Neural cell (in vitro differentiated cells): ENCODE data around the gene KLHL3. TPM values are rescaled to one million over a fixed set of nuclear protein-coding genes. Genes with fewer than 3 reads are reported as not detected.

Experiments
- H2AFZ ChIP-seq: fragments of 200-600, 300-800 bp; sonication (generic), shearing (Covaris generic); 2 replicates; pipeline ENCODE4 v1.6.0; 2014; ENCODE audit warnings: low read depth, mild to moderate bottlenecking, antibody characterized with exemption, low read length, moderate library complexity
- H3F3A ChIP-seq: fragments of 200-600 bp; shearing (Covaris generic); 2 replicates; pipeline ENCODE4 v1.6.1; 2016; ENCODE audit warnings: mild to moderate bottlenecking, moderate library complexity, mixed read lengths, antibody characterized with exemption, low read length; ENCODE audit not compliant: insufficient read depth, poor library complexity, severe bottlenecking
- H3K27ac ChIP-seq: fragments of 200-600, 300-800 bp; sonication (generic), shearing (Covaris generic); 2 replicates; pipeline ENCODE4 v1.5.1; 2014; ENCODE audit warnings: mild to moderate bottlenecking, low read length, moderate library complexity
- H3K27me3 ChIP-seq: fragments of 300-800, 200-600 bp; sonication (generic), shearing (Covaris generic); 2 replicates; pipeline ENCODE4 v1.6.0; 2014; ENCODE audit warnings: mild to moderate bottlenecking, low read depth, low read length, moderate library complexity; ENCODE audit not compliant: insufficient read depth
- H3K36me3 ChIP-seq: fragments of 300-800, 200-600 bp; sonication (generic), shearing (Covaris generic); 2 replicates; pipeline ENCODE4 v1.5.1; 2014; ENCODE audit warnings: mild to moderate bottlenecking, antibody characterized with exemption, low read length, moderate library complexity; ENCODE audit not compliant: insufficient read depth
- H3K4me2 ChIP-seq: fragments of 300-800, 200-600 bp; sonication (generic), shearing (Covaris generic); 2 replicates; pipeline ENCODE4 v1.6.0; 2014; ENCODE audit warnings: mild to moderate bottlenecking, low read length
- H3K4me3 ChIP-seq: fragments of 300-800, 200-600 bp; sonication (generic), shearing (Covaris generic); 2 replicates; pipeline ENCODE4 v1.5.1; 2014; ENCODE audit warnings: mild to moderate bottlenecking, low read length, moderate library complexity
- H3K79me2 ChIP-seq: fragments of 200-600 bp; shearing (Covaris generic); replicated peaks from 2 replicates; pipeline ENCODE4 v1.6.0; 2014; ENCODE audit warnings: mild to moderate bottlenecking, low read length, moderate library complexity; ENCODE audit not compliant: insufficient read depth
- H3K9ac ChIP-seq: fragments of 300-800, 200-600 bp; sonication (generic), shearing (Covaris generic); 2 replicates; pipeline ENCODE4 v1.6.1; 2016; ENCODE audit warnings: mild to moderate bottlenecking, low read length, mixed read lengths
- H3K9me2 ChIP-seq: fragments of 200-600 bp; shearing (Covaris generic); 2 replicates; pipeline ENCODE4 v1.6.1; 2016; ENCODE audit warnings: mild to moderate bottlenecking, low read length, mixed read lengths; ENCODE audit not compliant: insufficient read depth
- H3K9me3 ChIP-seq: fragments of 200-600, 300-800 bp; sonication (generic), shearing (Covaris generic); 2 replicates; pipeline ENCODE4 v1.6.1; 2016; ENCODE audit warnings: mild to moderate bottlenecking, mixed run types, low read length, moderate library complexity, mixed read lengths
- H4K20me1 ChIP-seq: fragments of 200-600 bp; shearing (Covaris generic); 2 replicates; pipeline ENCODE4 v1.6.1; 2016; ENCODE audit warnings: mild to moderate bottlenecking, mixed run types; ENCODE audit not compliant: insufficient read depth
- EP300 ChIP-seq: fragments of 450-650 bp; conservative IDR thresholded peaks from 2 replicates; pipeline ENCODE4 v1.6.1; 2014; ENCODE audit warnings: antibody characterized with exemption, mild to moderate bottlenecking, moderate library complexity; ENCODE audit not compliant: poor library complexity, severe bottlenecking
- EZH2 ChIP-seq: fragments of 200-600, 300-800 bp; shearing (Covaris generic), sonication (generic); IDR thresholded peaks from 2 replicates; pipeline ENCODE4 v1.6.1; 2014; ENCODE audit warnings: antibody characterized with exemption, low read length, borderline replicate concordance, mild to moderate bottlenecking; ENCODE audit not compliant: insufficient read depth, poor library complexity, severe bottlenecking
- MXI1 ChIP-seq: fragments of 450-650 bp; conservative IDR thresholded peaks from 2 replicates; pipeline ENCODE4 v1.6.1; 2014; ENCODE audit warnings: antibody characterized with exemption, mild to moderate bottlenecking; ENCODE audit not compliant: poor library complexity, severe bottlenecking
- POLR2AphosphoS5 ChIP-seq: IDR thresholded peaks from 2 replicates; pipeline ENCODE4 v1.6.1; 2012
- RAD21 ChIP-seq: fragments of 450-650 bp; conservative IDR thresholded peaks from 2 replicates; pipeline ENCODE4 v1.6.1; 2014; ENCODE audit warnings: antibody characterized with exemption, mild to moderate bottlenecking, moderate library complexity
- SMC3 ChIP-seq: fragments of 450-650 bp; conservative IDR thresholded peaks from 2 replicates; pipeline ENCODE4 v1.6.1; 2014; ENCODE audit warnings: antibody characterized with exemption, mild to moderate bottlenecking, moderate library complexity; ENCODE audit not compliant: poor library complexity
- TAF1 ChIP-seq: IDR thresholded peaks from 2 replicates; pipeline ENCODE4 v1.6.1; 2012; ENCODE audit warnings: low read depth
- polyA plus RNA-seq: library from polyadenylated mRNA; depleted of rRNA; stranded (reverse); fragments of >200 nt; gene quantifications from 2 replicates; pipeline ENCODE4 v1.2.3, GENCODE V29; 2014
- TF ChIP-seq, protein P1 (sequence below): fragments of 450-650 bp; IDR thresholded peaks from 2 replicates; pipeline ENCODE4 v1.5.1; 2014; ENCODE audit warnings: antibody characterized with exemption, mild to moderate bottlenecking, moderate library complexity; ENCODE audit not compliant: poor library complexity, severe bottlenecking
- TF ChIP-seq, protein P2 (sequence below): IDR thresholded peaks from 2 replicates; pipeline ENCODE4 v1.6.1; 2012; ENCODE audit warnings: borderline replicate concordance

KLHL3 gene
- polyA plus RNA-seq, 1 donor from 2014 or later, result 12.9 TPM

DNA sequence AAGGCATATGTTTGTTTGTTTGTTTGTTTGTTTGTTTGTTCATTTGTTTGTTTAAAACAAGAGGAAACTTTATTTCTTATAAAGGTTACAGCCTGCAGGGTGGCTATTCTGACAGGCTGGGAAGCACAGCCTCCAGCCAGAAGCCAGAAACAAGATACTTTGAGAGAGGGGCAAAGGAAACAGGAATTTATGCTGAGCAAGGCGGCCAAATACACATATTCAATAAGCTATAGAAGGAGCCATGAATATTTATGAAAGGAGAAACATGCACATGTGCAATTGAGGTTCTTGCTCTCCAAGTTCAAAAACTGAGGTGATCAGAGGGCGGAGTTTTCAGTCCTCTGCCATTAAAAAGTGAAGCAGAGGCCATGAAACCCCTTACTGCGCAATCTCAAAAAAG lies 19.6 kb downstream of the KLHL3 start:
- Histone ChIP-seq H3K9me3 (no peaks in the 10 kb centered on the region), H3K9me2 (no peaks in the 10 kb centered on the region), H3K27ac (no peak overlapping the region), H3K79me2 (no peaks in the 10 kb centered on the region), H3K36me3 (no peaks in the 10 kb centered on the region), H3K9ac (no peak overlapping the region), H2AFZ (no peak overlapping the region), H3K4me2 (no peak overlapping the region), H4K20me1 (no peaks in the 10 kb centered on the region), H3K4me3 (no peak overlapping the region), H3F3A (no peaks in the 10 kb centered on the region), H3K27me3 (no peaks in the 10 kb centered on the region)
- TF ChIP-seq, protein P1, sequence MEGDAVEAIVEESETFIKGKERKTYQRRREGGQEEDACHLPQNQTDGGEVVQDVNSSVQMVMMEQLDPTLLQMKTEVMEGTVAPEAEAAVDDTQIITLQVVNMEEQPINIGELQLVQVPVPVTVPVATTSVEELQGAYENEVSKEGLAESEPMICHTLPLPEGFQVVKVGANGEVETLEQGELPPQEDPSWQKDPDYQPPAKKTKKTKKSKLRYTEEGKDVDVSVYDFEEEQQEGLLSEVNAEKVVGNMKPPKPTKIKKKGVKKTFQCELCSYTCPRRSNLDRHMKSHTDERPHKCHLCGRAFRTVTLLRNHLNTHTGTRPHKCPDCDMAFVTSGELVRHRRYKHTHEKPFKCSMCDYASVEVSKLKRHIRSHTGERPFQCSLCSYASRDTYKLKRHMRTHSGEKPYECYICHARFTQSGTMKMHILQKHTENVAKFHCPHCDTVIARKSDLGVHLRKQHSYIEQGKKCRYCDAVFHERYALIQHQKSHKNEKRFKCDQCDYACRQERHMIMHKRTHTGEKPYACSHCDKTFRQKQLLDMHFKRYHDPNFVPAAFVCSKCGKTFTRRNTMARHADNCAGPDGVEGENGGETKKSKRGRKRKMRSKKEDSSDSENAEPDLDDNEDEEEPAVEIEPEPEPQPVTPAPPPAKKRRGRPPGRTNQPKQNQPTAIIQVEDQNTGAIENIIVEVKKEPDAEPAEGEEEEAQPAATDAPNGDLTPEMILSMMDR, result no peak
- TF ChIP-seq EZH2 (no peak), POLR2AphosphoS5 (no peak), SMC3 (no peak), MXI1 (no peak), EP300 (no peak), RAD21 (no peak), TAF1 (no peak)
- TF ChIP-seq, protein P2, sequence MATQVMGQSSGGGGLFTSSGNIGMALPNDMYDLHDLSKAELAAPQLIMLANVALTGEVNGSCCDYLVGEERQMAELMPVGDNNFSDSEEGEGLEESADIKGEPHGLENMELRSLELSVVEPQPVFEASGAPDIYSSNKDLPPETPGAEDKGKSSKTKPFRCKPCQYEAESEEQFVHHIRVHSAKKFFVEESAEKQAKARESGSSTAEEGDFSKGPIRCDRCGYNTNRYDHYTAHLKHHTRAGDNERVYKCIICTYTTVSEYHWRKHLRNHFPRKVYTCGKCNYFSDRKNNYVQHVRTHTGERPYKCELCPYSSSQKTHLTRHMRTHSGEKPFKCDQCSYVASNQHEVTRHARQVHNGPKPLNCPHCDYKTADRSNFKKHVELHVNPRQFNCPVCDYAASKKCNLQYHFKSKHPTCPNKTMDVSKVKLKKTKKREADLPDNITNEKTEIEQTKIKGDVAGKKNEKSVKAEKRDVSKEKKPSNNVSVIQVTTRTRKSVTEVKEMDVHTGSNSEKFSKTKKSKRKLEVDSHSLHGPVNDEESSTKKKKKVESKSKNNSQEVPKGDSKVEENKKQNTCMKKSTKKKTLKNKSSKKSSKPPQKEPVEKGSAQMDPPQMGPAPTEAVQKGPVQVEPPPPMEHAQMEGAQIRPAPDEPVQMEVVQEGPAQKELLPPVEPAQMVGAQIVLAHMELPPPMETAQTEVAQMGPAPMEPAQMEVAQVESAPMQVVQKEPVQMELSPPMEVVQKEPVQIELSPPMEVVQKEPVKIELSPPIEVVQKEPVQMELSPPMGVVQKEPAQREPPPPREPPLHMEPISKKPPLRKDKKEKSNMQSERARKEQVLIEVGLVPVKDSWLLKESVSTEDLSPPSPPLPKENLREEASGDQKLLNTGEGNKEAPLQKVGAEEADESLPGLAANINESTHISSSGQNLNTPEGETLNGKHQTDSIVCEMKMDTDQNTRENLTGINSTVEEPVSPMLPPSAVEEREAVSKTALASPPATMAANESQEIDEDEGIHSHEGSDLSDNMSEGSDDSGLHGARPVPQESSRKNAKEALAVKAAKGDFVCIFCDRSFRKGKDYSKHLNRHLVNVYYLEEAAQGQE, result no peak

DNA sequence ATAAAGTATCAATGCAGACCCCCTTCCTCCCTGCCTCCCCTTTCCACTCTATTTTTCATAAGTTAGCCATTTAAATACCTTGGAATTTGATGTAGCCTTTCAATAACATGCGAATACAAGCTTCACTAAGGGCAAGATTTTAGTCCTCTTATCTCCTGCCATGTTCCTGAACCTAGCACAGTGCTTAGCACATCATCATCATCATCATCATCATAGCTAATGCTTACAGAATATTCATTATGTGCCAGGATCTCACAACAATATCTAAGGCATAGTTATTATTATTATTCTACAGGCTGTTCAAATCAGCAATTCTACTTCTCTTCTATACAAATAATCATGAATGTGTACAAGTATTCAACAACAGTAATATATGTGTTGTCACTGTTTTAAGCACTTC lies 20.4 kb downstream of the KLHL3 start:
- no peak overlapping the region for H2AFZ ChIP-seq
- no peaks in the 10 kb centered on the region for H3F3A ChIP-seq
- H4K20me1 ChIP-seq, result no peaks in the 10 kb centered on the region
- H3K4me3 ChIP-seq, result no peak overlapping the region
- no peaks in the 10 kb centered on the region for H3K27me3 ChIP-seq
- H3K79me2 ChIP-seq, result no peaks in the 10 kb centered on the region
- H3K9ac ChIP-seq, result no peak overlapping the region
- H3K27ac ChIP-seq, result no peak overlapping the region
- H3K9me3 ChIP-seq, result no peaks in the 10 kb centered on the region
- no peaks in the 10 kb centered on the region for H3K9me2 ChIP-seq
- H3K36me3 ChIP-seq, result no peaks in the 10 kb centered on the region
- H3K4me2 ChIP-seq, result no peak overlapping the region
- TF ChIP-seq SMC3 (no peak), EP300 (no peak), POLR2AphosphoS5 (no peak), EZH2 (no peak), TAF1 (no peak), RAD21 (no peak), MXI1 (no peak)
- TF ChIP-seq, protein P1, result no peak
- TF ChIP-seq, protein P2, result no peak
